ENCODE data around the gene DEFB118. TPM values are rescaled to one million over a fixed set of nuclear protein-coding genes. Genes with fewer than 3 reads are reported as not detected.

The DEFB118 gene
- total and polyA plus RNA-seq, 10 of the 15 experiments (the other 5 are each of a cell fraction or from before 2014, with no cell fraction given): not detected

DNA sequence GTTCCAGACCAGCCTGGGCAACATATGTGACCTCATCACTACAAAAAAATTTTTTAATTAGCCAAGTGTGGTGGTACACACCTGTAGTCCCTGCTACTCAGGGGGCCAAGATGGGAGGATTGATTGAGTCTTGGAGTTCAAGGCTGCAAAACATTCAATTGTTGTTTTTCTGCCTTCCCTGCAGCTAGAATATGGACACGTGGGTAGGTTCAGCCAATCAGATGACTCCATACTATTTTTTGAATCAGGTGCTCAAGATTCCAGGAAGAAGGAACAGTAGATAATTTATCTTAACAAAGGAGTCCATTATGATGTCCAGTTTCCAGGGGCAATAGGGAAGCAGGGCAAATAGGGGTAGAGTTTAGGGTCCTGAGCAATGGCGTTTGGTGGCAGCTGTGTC is 24.4 kb downstream of the DEFB118 start:
- H3K9me3 ChIP-seq (replicated peaks; ENCODE audit: control insufficient read depth, insufficient read depth, low read length): no peaks in the 10 kb centered on the region
- CTCF ChIA-PET: no interaction called here
- no peaks in the 10 kb centered on the region for H4K20me1 ChIP-seq (ENCODE audit: control insufficient read depth, insufficient read depth)
- BruUV-seq (replicated peaks): no TSS peak
- FAIRE-seq (no peak), DNase-seq (ENCODE audit: low read depth, low spot score) (no peak), ATAC-seq (no peak)
- H2AFZ ChIP-seq (ENCODE audit: control insufficient read depth, low read depth, low read length): no peak overlapping the region
- 30% methylated on average over 2 of the region's 2 CpGs for WGBS (ENCODE audit: insufficient coverage, insufficient replicate concordance, low lambda C conversion rate, missing lambda C conversion rate)
- SMC1A ChIA-PET (ENCODE audit: uncharacterized antibody, unreplicated experiment): no interaction called here
- H3K27me3 ChIP-seq (replicated peaks in 1 of 2; ENCODE audit: control insufficient read depth in 2 of 2, insufficient read depth in 2 of 2, low read length in 1 of 2): no peaks in the 10 kb centered on the region
- TF ChIP-seq SUPT20H (IDR thresholded peaks at IDR 0.05; ENCODE audit: borderline replicate concordance, control insufficient read depth, low read depth, low read length): no peak
- in situ Hi-C loops (cut with MboI) (no loop called here), intact Hi-C loops (cut with micrococcal nuclease; ENCODE audit: unreplicated experiment) (no loop called here)
- RAD21 ChIA-PET (ENCODE audit: unreplicated experiment): no interaction called here
- H3K4me3 ChIP-seq: no peak overlapping the region
- H3K9ac ChIP-seq (ENCODE audit: control insufficient read depth, insufficient read depth, low read length): no peak overlapping the region
- H3K27ac ChIP-seq (ENCODE audit: control insufficient read depth, insufficient read depth): no peak overlapping the region
- no peaks in the 10 kb centered on the region for H3K36me3 ChIP-seq (ENCODE audit: control insufficient read depth in 2 of 2, insufficient read depth in 2 of 2, low read length in 1 of 2)
- POLR2A ChIA-PET: no interaction called here
- H3K4me2 ChIP-seq (ENCODE audit: control insufficient read depth, insufficient read depth): no peak overlapping the region
- H3K4me1 ChIP-seq (ENCODE audit: control insufficient read depth, insufficient read depth, low read length): no peaks in the 10 kb centered on the region
- no peaks in the 10 kb centered on the region for H3K79me2 ChIP-seq (ENCODE audit: control insufficient read depth, insufficient read depth, low read length)

DNA sequence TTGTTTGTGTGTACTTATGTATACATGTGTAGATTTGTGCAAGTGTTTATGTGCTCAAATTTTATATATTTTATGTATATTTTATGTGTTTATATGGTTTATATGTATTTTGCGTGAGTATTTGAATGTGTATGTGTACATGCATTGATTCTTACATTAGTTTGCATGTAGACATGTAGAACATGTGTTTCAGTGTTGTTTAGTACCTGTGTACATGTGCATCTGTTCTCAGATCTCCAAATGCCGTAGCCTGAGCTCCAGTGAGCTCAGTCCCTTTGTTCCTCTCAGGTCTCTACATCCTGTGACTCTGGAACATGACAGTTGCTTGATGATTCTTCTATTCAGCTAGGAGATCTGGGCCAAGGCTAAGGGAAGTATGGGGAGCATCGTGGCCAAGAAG is 26.5 kb downstream of the DEFB118 start:
- H3K4me3 ChIP-seq: no peak overlapping the region
- ATAC-seq (no peak), DNase-seq (ENCODE audit: low read depth, low spot score) (no peak), FAIRE-seq (no peak)
- intact Hi-C loops (cut with micrococcal nuclease; ENCODE audit: unreplicated experiment): no loop called here
- H3K36me3 ChIP-seq (ENCODE audit: control insufficient read depth in 2 of 2, insufficient read depth in 2 of 2, low read length in 1 of 2): no peaks in the 10 kb centered on the region
- H4K20me1 ChIP-seq (ENCODE audit: control insufficient read depth, insufficient read depth): no peaks in the 10 kb centered on the region
- no peaks in the 10 kb centered on the region for H3K79me2 ChIP-seq (ENCODE audit: control insufficient read depth, insufficient read depth, low read length)
- POLR2A ChIA-PET: no interaction called here
- no peak overlapping the region for H3K9ac ChIP-seq (ENCODE audit: control insufficient read depth, insufficient read depth, low read length)
- SMC1A ChIA-PET (ENCODE audit: uncharacterized antibody, unreplicated experiment): no interaction called here
- H3K27ac ChIP-seq (ENCODE audit: control insufficient read depth, insufficient read depth): no peak overlapping the region
- WGBS (ENCODE audit: insufficient coverage, insufficient replicate concordance, low lambda C conversion rate, missing lambda C conversion rate): 10% methylated on average over 3 of the region's 3 CpGs
- H3K9me3 ChIP-seq (replicated peaks; ENCODE audit: control insufficient read depth, insufficient read depth, low read length): no peaks in the 10 kb centered on the region
- H2AFZ ChIP-seq (ENCODE audit: control insufficient read depth, low read depth, low read length): no peak overlapping the region
- H3K4me2 ChIP-seq (ENCODE audit: control insufficient read depth, insufficient read depth): no peak overlapping the region
- RAD21 ChIA-PET (ENCODE audit: unreplicated experiment): no interaction called here
- no peaks in the 10 kb centered on the region for H3K4me1 ChIP-seq (ENCODE audit: control insufficient read depth, insufficient read depth, low read length)
- no TSS peak for BruUV-seq (replicated peaks)
- no peaks in the 10 kb centered on the region for H3K27me3 ChIP-seq (replicated peaks in 1 of 2; ENCODE audit: control insufficient read depth in 2 of 2, insufficient read depth in 2 of 2, low read length in 1 of 2)
- in situ Hi-C loops (cut with MboI): no loop called here
- CTCF ChIA-PET: no interaction called here
- TF ChIP-seq USF1 (IDR thresholded peaks at IDR 0.05; ENCODE audit: borderline replicate concordance, extremely low read length, insufficient read depth, low read depth, low read length) (no peak), STAT3 (IDR thresholded peaks at IDR 0.05; ENCODE audit: low read depth, low read length) (no peak), IRF4 (IDR thresholded peaks at IDR 0.05; ENCODE audit: low read depth, low read length) (no peak), JUND (IDR thresholded peaks at IDR 0.05; ENCODE audit: low read depth, low read length) (no peak), MXI1 (IDR thresholded peaks at IDR 0.05; ENCODE audit: low read depth, low read length) (no peak), FOS (IDR thresholded peaks at IDR 0.05; ENCODE audit: borderline replicate concordance, extremely low read depth, insufficient read length) (no peak), ZNF384 (IDR thresholded peaks at IDR 0.05; ENCODE audit: borderline replicate concordance, low read depth, low read length) (no peak), BMI1 (IDR thresholded peaks at IDR 0.05; ENCODE audit: borderline replicate concordance) (no peak), TARDBP (IDR thresholded peaks at IDR 0.05; ENCODE audit: borderline replicate concordance) (no peak), KDM1A (IDR thresholded peaks at IDR 0.05; ENCODE audit: borderline replicate concordance) (no peak)
- TF ChIP-seq, protein P1, sequence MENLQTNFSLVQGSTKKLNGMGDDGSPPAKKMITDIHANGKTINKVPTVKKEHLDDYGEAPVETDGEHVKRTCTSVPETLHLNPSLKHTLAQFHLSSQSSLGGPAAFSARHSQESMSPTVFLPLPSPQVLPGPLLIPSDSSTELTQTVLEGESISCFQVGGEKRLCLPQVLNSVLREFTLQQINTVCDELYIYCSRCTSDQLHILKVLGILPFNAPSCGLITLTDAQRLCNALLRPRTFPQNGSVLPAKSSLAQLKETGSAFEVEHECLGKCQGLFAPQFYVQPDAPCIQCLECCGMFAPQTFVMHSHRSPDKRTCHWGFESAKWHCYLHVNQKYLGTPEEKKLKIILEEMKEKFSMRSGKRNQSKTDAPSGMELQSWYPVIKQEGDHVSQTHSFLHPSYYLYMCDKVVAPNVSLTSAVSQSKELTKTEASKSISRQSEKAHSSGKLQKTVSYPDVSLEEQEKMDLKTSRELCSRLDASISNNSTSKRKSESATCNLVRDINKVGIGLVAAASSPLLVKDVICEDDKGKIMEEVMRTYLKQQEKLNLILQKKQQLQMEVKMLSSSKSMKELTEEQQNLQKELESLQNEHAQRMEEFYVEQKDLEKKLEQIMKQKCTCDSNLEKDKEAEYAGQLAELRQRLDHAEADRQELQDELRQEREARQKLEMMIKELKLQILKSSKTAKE (IDR thresholded peaks at IDR 0.05; ENCODE audit: low read depth, poor library complexity, severe bottlenecking): no peak
- TF ChIP-seq, protein P2, sequence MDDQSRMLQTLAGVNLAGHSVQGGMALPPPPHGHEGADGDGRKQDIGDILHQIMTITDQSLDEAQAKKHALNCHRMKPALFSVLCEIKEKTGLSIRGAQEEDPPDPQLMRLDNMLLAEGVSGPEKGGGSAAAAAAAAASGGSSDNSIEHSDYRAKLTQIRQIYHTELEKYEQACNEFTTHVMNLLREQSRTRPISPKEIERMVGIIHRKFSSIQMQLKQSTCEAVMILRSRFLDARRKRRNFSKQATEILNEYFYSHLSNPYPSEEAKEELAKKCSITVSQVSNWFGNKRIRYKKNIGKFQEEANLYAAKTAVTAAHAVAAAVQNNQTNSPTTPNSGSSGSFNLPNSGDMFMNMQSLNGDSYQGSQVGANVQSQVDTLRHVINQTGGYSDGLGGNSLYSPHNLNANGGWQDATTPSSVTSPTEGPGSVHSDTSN (IDR thresholded peaks at IDR 0.05; ENCODE audit: insufficient replicate concordance, low read depth, low read length): no peak

All from GM12878 (cell line).